Tibial nerve (tissue), 4 donors: ENCODE measurements around the gene HCAR2. TPM values are rescaled to one million over a fixed set of nuclear protein-coding genes. Genes with fewer than 3 reads are reported as not detected.
"Not testable (repeated sequence)": the region's sequence is repeated elsewhere in the genome, so short reads cannot be mapped to it uniquely, and the experiment has no call there.

Experiments used
- DNase-seq, 2 donors: peaks; one replicate each; pipeline ENCODE4 v3.0.0-alpha.2; 2019; ENCODE audit warnings: low spot score in 2 of 2
- H3K27ac ChIP-seq, 4 donors: fragments of 200-600 bp; sonication (generic) in 3 of 4; one replicate each; pipeline ENCODE4 v1.5.1; 2017 to 2019; ENCODE audit warnings: mild to moderate bottlenecking in 1 of 4
- H3K27me3 ChIP-seq, 2 donors: fragments of 200-600 bp; sonication (generic) in 1 of 2; one replicate each; pipeline versions ENCODE4 v1.5.1 to v1.6.0; 2017 to 2019
- H3K36me3 ChIP-seq, 3 donors: fragments of 200-600 bp; sonication (generic); one replicate each; pipeline ENCODE4 v1.5.1; 2018 to 2019
- H3K4me1 ChIP-seq, 4 donors: fragments of 200-600 bp; sonication (generic) in 3 of 4; one replicate each; pipeline ENCODE4 v1.5.1; 2017 to 2019
- H3K4me3 ChIP-seq, 4 donors: fragments of 200-600 bp; sonication (generic) in 3 of 4; one replicate each; pipeline ENCODE4 v1.5.1; 2017 to 2019; ENCODE audit warnings: mild to moderate bottlenecking in 1 of 4, moderate library complexity in 1 of 4
- H3K9me3 ChIP-seq, 4 donors: fragments of 200-600 bp; sonication (generic) in 3 of 4; one replicate each; pipeline ENCODE4 v1.5.1; 2017 to 2019
- EP300 ChIP-seq, 2 donors: sonication (generic); formaldehyde crosslinking; IDR thresholded peaks; one replicate each; pipeline ENCODE4 v1.6.1; 2017; ENCODE audit warnings: antibody characterized with exemption in 2 of 2, mild to moderate bottlenecking in 1 of 2
- POLR2A ChIP-seq, 2 donors: fragments of 450-650 bp; IDR thresholded peaks; one replicate each; pipeline ENCODE4 v1.6.1; 2017; ENCODE audit warnings: antibody characterized with exemption in 2 of 2, mild to moderate bottlenecking in 2 of 2, moderate library complexity in 2 of 2
- WGBS, 2 donors: methylation state at CpG; one replicate each; pipeline ENCODE4 v1.1.5; 2018; 5-methylcytosine and 5-hydroxymethylcytosine counted together
- small RNA-seq: library from RNA; depleted of rRNA; stranded (forward); fragments of <200 nt; gene quantifications from one replicate; pipeline ENCODE3, GENCODE V24; 2016
- total RNA-seq, 4 donors: library from RNA; depleted of rRNA; stranded (reverse); fragments of >200 nt; gene quantifications; one replicate each; pipeline ENCODE4 v1.1.0, GENCODE V29; 2016
- TF ChIP-seq, protein P1 (sequence below), 5 experiments: fragments of 200-600 bp in 3 of 5; fragments of 450-650 bp in 2 of 5; sonication (generic) in 3 of 5; IDR thresholded peaks; one replicate each; pipeline ENCODE4 v1.5.1; 2016 to 2019; ENCODE audit warnings: antibody characterized with exemption in 5 of 5, mild to moderate bottlenecking in 3 of 5, moderate library complexity in 2 of 5

The HCAR2 gene
- total RNA-seq, 4 donors from 2014 or later, result 2.3 to 6.3 (median 3.3) TPM; not detected in 1

- Histone ChIP-seq H3K9me3 (no peaks in the 10 kb centered on the region), H3K4me3 (no peak overlapping the region), H3K27ac (no peak overlapping the region), H3K27me3 (no peaks in the 10 kb centered on the region), H3K36me3 (no peaks in the 10 kb centered on the region), H3K4me1 (no peaks in the 10 kb centered on the region)
- no peak for TF ChIP-seq EP300 (IDR thresholded peaks at IDR 0.05)
- TF ChIP-seq POLR2A (IDR thresholded peaks at IDR 0.05), result no peak
- DNase-seq, result no peak
- 77 to 84% methylated on average over 16 of the region's 16 CpGs for WGBS, 2 donors
These were observed 41.9 kb downstream of the HCAR2 start for GRCh38 chr12:122661246-122661645.

GRCh38 chr12:122659579-122659978 is 43.6 kb downstream of the HCAR2 start:
- TF ChIP-seq, protein P1, sequence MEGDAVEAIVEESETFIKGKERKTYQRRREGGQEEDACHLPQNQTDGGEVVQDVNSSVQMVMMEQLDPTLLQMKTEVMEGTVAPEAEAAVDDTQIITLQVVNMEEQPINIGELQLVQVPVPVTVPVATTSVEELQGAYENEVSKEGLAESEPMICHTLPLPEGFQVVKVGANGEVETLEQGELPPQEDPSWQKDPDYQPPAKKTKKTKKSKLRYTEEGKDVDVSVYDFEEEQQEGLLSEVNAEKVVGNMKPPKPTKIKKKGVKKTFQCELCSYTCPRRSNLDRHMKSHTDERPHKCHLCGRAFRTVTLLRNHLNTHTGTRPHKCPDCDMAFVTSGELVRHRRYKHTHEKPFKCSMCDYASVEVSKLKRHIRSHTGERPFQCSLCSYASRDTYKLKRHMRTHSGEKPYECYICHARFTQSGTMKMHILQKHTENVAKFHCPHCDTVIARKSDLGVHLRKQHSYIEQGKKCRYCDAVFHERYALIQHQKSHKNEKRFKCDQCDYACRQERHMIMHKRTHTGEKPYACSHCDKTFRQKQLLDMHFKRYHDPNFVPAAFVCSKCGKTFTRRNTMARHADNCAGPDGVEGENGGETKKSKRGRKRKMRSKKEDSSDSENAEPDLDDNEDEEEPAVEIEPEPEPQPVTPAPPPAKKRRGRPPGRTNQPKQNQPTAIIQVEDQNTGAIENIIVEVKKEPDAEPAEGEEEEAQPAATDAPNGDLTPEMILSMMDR (IDR thresholded peaks at IDR 0.05), result no peak
- TF ChIP-seq POLR2A (IDR thresholded peaks at IDR 0.05) (no peak), EP300 (IDR thresholded peaks at IDR 0.05) (no peak)
- 85 to 87% methylated on average over 6 of the region's 6 CpGs for WGBS, 2 donors
- DNase-seq, result no peak
- no peak overlapping the region for H3K4me3 ChIP-seq
- H3K4me1 ChIP-seq, result no peaks in the 10 kb centered on the region
- H3K9me3 ChIP-seq, result no peaks in the 10 kb centered on the region
- no peaks in the 10 kb centered on the region for H3K36me3 ChIP-seq
- H3K27me3 ChIP-seq, result no peaks in the 10 kb centered on the region
- no peak overlapping the region for H3K27ac ChIP-seq

DNA sequence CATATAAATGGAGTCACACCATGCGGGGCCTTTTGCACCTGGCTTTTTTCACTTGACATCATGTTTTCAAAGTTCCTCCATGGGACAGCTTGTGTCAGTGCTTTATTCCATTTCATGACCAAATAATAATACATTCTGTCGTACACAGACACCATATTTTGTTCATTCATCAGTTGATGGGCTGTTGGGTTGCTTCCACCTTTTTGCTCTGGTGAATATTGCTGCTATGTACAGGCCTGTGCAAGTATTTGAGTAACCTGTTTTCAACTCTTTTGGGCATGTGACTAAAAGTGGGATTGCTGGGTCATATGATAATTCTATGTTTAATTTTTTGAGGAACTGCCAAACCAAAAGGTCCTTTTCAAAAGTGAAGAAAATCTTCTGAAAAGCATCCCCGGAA is 46.9 kb downstream of the HCAR2 start:
- no peak overlapping the region for H3K27ac ChIP-seq
- H3K27me3 ChIP-seq, result no peaks in the 10 kb centered on the region
- no peaks in the 10 kb centered on the region for H3K4me1 ChIP-seq
- TF ChIP-seq, protein P1 (IDR thresholded peaks at IDR 0.05), result no peak
- no peak for TF ChIP-seq POLR2A (IDR thresholded peaks at IDR 0.05)
- TF ChIP-seq EP300 (IDR thresholded peaks at IDR 0.05), result no peak
- H3K36me3 ChIP-seq, result no peaks in the 10 kb centered on the region
- H3K9me3 ChIP-seq, result no peaks in the 10 kb centered on the region
- 92 to 93% methylated on average over 3 of the region's 3 CpGs for WGBS, 2 donors
- DNase-seq, result no peak
- no peak overlapping the region for H3K4me3 ChIP-seq

GRCh38 chr12:122653291-122653690 is 49.9 kb downstream of the HCAR2 start:
- H3K4me3 ChIP-seq, DNase-seq, H3K36me3 ChIP-seq, H3K9me3 ChIP-seq, H3K27ac ChIP-seq, H3K27me3 ChIP-seq, H3K4me1 ChIP-seq: not testable (repeated sequence)
- 93 to 94% methylated on average over 8 of the region's 8 CpGs for WGBS, 2 donors

- WGBS, 2 donors, result 76 to 77% methylated on average over 11 of the region's 11 CpGs
- Histone ChIP-seq H3K27ac (no peak overlapping the region), H3K4me3 (no peak overlapping the region), H3K9me3 (no peaks in the 10 kb centered on the region), H3K36me3 (no peaks in the 10 kb centered on the region), H3K27me3 (no peaks in the 10 kb centered on the region), H3K4me1 (no peaks in the 10 kb centered on the region)
- DNase-seq, result no peak
- TF ChIP-seq EP300 (IDR thresholded peaks at IDR 0.05) (no peak), POLR2A (IDR thresholded peaks at IDR 0.05) (no peak)
- TF ChIP-seq, protein P1 (IDR thresholded peaks at IDR 0.05), result no peak
These were observed 51.5 kb downstream of the HCAR2 start for GRCh38 chr12:122651520-122652224.

Small RNAs within 50 kb of the gene (small RNA-seq; reads per million reads assigned to genes)
- not detected for gene AC026333.2

Other genes starting within 250 kb of the HCAR2 start
- gene ZCCHC8, start 202.4 kb downstream of the HCAR2 start, total RNA-seq, result 10 to 100 TPM; 22.2 to 32.6 (median 27.4) TPM
- gene RSRC2, start 176.4 kb downstream of the HCAR2 start, total RNA-seq, result 100 to 1,000 TPM in 1 of 4 donors, 10 to 100 TPM in 3; 66.6 to 128 (median 80.7) TPM
- gene KNTC1, start 176.1 kb downstream of the HCAR2 start, total RNA-seq, result 10 to 100 TPM; 14.2 to 27.8 (median 19.7) TPM
- gene HCAR3, start 13.5 kb upstream of the HCAR2 start, total RNA-seq, result under 1 TPM in 1 of 4 donors, not detected in 3; 0.42 TPM
- 1 to 10 TPM in 2 of 4 donors, under 1 TPM in 2; under 0.01 to 1.8 (median 1.1) TPM for gene HCAR1, start 27.5 kb upstream of the HCAR2 start, total RNA-seq
- 10 to 100 TPM; 12.6 to 25.1 (median 17.3) TPM for gene DENR, start 49.5 kb upstream of the HCAR2 start, total RNA-seq
- 1 to 10 TPM in 2 of 4 donors, under 1 TPM in 2; 0.78 to 1.5 (median 1.2) TPM for gene CCDC62, start 71.2 kb upstream of the HCAR2 start, total RNA-seq
- 10 to 100 TPM; 10.3 to 22.5 (median 16.9) TPM for gene HIP1R, start 132.1 kb upstream of the HCAR2 start, total RNA-seq
- 10 to 100 TPM; 24.5 to 28.4 (median 25.8) TPM for gene VPS37B, start 192.8 kb upstream of the HCAR2 start, total RNA-seq